Activated CD4-positive, alpha-beta T cell treated with anti-CD3 and anti-CD28 coated beads for 24 hours (primary cell): ENCODE data around the gene ASPHD2.
A peak's percentile ranks its signal among the peaks of the same experiment; 100 is the strongest.
"Not testable (repeated sequence)": the region's sequence is repeated elsewhere in the genome, so short reads cannot be mapped to it uniquely, and the experiment has no call there.

ENCODE experiments used
- DNase-seq, 2 donors: peaks; one replicate each; pipeline ENCODE4 v3.0.0-alpha.2; 2020; ENCODE audit warnings: low read depth in 2 of 2

ASPHD2 gene, protein sequence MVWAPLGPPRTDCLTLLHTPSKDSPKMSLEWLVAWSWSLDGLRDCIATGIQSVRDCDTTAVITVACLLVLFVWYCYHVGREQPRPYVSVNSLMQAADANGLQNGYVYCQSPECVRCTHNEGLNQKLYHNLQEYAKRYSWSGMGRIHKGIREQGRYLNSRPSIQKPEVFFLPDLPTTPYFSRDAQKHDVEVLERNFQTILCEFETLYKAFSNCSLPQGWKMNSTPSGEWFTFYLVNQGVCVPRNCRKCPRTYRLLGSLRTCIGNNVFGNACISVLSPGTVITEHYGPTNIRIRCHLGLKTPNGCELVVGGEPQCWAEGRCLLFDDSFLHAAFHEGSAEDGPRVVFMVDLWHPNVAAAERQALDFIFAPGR

DNA sequence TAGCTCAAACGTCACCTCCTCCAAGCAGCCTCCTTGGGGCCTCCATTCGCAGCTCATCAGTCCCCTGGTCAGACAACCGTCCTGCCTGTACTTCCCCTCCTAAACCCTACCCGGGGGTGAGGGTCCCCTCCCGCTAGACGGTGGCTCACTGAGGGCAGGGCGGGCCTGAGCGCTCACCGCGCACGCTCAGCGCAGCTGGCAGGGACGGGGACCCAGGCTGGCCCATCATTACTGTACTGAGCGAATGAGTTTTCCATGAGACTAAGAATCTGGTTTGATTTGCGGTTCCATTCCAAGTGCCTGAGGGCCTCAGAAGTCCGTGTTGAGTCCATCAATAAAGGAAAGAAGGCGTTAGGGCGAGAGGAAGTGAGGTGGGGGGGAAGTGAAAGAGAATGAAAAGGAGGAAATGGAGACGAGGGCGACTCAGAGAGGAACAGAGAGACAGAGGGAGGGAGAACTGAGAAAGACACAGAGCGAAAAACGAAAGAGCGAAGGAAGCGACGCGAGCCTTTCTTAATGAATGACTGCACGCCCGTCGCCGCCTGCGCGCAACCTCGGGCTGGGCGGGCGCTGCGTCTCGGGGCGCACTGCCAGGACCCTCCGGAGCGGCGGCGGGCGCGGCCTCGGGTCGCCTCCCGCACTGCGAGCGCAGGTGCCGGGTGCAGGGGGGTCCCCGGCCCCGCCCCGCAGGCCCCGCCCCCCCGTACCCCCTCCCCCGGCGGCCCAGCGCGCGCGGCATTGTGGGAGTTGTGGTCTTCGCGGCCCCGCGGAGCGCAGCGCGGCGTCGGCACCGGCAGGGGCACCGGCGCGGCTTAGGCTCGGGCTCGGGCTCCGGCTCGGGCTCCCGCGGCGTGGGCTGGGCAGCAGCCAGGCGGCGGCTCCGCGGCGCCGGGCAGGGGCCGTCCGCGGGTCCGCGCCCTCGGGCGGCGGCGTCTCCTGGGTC is at the start of gene ASPHD2:
ASPHD2 (plus strand) TSS at position 746 of the 943 bp plus-strand sequence. CDS start 4,356 bp downstream, outside the sequence.
- DNase-seq = peak; percentile 54 to 62

DNA sequence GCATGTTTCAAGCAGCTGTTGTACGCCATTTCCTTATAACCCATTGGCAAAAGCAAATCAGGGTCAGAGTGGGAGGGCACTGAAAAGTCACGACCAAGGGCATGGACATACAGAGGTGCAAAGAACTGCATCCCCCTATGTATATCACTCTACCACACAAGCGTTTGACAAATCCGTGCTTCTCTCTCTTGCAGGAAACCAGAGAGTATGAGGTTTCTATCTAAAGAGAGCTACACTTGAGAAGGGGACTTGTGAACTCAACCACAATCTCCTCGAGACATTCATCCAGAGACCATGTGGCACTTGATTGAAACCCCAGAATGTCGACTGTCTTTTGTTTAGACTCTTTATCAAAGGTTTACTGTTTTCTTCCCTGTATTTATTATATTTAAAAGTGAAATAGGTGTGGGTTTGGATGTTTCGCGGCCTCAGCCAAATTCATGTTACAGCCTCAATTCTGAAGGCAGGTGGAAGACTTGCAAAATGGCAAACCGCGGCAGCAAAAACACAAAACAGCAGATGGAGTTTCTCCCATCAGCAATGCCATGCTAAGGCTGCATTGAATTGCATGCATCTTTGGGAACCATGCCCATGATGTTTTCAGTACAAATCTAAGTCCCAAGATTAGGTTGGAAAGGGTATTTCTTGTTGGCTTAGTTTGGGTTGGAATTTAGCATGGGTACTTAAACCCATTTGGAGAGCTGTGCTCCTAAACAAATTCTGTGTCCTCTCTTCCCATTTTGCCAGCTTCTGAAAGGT is 48.8 kb upstream of the ASPHD2 start:
- DNase-seq = no peak

DNA sequence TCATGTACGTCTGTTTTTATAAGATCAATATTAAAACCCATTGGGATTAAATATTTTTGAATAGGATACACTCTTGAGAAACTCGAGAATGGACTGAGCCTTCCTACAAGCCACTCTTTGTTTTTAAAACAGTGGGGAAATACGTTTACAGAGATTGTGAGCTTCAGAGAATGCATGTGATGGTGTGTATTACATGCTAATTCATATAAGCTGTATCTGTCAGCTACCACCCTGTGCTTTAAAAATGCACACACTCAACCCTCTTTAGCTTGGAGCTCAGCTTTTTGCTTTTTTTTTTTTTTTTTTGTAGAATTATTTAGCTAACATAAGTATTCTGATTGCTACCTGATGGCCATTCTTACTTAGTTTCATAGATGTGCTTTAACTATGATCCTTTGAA is 46.3 kb upstream of the ASPHD2 start:
- no peak for DNase-seq

DNA sequence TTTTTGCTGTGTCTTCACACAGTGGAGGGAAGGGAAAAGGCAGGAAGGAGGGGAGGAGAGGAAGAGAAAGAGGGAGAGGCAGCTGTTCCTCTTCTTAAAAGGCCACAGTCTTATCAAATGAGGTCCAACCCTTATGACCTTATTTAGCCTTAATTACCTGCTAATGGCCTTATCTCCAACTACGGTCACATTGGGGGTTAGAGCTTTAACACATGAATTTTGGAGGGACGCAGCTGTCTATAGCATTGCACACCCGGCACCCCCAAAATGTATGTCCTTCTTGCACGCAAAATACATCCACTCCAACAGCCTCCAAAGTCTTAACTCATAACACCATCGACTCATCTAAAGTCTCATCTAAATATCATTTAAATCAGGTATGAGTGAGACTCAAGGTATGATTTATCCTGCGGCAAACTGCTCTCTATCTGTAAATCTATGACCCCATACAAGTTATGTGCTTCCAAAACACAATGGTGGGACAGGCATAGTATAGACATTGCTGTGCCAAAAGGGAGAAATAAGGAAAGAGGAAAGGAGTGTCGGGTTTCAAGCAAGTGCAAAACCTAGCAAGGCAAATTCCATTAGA is 45.0 kb upstream of the ASPHD2 start:
- no peak for DNase-seq

DNA sequence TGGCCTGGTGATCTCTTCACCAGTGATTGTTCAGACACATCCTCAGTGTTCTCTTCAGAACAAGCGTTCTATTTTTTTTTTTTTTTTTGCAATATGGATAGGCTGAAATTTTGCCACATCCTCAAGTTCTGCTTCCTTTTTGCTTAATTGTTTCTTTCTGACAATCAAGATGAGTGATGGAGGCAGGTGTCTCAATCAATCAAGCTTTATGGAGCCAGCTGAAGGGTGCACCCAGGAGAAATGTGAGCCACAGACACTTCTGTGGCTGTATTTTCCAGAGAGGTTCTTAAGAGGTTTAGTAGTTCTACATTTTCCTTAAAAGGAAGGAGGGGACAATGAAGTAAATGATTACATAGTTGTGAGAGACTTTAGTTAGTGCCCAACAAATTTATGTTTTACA is 43.9 kb upstream of the ASPHD2 start:
- DNase-seq = no peak

DNA sequence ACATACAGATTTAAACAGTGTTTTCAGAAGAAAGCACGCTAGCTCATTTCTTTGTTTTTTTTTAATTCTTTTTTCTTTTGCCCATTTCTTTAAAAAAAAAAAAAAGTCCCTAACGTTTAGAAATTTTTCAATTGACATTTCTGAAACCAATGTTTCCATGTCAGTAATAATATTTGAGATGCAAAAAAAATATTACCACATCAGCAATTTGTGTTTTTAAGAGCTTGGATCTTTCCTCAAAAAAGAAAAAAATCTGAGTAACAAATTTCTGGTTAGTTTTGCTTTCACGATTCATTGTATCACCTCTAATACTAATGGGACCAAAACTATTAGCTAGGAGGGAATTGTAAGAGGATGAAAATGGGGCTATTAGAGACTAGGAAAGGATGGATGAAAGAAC is 39.9 kb upstream of the ASPHD2 start:
- DNase-seq = no peak

DNA sequence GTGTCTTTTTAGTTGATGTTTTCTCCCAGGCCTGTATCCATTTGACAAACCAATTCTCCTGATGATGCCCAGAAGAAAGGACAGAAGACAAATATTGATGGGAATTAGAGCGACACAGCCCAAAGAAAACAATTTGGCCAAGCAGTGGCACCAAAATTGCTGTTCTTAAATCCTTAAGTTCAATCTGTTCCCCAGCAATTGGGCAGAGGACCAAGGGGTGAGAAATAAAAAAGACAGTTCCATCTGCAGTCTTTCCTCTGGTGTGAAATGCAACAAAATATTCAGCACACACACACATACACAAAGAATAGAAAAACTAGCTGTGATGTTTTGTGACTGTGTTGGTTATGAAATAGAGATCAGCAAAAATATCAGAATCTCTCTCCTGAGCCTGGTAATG is 38.0 kb upstream of the ASPHD2 start:
- no peak for DNase-seq

DNA sequence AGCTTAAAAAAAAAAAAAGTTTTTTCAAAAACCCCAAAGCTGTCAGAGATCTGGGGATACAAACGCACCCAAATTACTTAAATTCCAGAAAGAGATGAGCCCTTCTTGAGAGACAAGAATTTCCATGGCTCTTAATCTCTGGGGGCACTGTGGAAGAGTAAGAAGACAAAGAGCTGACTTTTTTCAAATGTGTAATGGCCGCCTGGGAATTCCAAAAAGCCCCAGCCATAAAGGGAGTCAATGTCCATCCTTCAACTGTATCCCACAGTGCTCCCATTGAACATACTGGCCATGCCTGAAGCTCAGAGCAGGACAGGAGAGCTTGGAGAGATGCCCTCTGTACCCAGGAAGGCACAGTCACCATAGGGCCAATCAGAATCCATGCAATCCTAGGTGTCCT is 37.4 kb upstream of the ASPHD2 start:
- no peak for DNase-seq

DNA sequence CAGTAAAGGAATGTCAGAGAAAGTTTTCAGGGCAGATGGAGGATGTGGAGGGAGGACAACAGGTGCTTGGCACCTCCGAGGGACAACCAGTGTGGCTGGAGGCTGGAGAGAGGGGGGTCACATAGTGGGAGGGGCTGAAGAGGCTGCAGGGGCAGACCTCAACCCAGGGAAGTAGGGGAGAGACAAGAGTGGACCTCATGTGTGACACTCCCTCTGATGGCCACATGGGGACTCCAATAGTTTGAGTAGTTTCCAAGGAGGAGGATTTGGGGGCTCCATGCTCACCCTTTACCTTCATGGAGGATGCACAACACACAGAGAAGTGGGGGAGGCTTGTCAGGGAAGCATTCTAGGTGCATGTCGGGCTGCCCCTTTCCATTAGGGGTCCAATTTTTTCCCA is 35.1 kb upstream of the ASPHD2 start:
- no peak for DNase-seq

DNA sequence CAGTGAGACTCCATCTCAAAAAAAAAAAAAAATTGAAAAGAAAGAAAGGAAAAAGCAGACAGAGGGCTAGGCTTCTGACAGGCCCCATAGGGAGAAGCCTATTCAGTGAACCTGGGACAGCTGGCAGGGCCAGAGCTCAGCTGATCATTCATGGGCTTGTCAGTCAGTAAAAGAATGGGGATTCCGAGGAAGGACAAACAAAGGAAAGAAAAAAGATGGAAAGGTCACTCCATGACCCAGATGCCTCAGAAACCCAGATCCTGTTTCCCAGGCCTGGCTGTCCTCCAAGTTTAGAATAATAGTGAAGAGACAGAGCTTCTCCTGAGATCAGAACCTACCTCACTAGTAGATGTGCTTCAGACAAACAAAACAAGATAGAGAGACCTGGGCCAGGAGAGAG is 34.3 kb upstream of the ASPHD2 start:
- DNase-seq = no peak

DNA sequence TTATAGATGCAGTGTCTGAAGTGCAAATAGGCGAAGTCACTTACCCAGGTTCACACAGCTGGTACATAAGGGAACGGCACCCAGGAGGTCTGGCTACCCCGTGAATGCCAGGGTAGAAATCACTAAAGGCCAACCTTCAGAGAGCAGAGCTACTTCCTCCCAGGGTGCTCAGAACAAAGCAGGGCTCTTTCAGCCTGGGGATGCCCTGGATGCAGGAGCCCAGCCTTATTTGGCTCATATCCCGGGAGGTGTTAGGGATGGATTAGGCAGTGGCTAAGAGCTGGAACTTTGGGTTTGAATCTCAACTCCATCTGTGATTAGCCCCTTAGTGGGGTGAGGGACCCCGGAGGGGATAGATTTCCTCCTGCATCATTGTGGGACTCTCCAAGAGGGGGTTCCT is 33.1 kb upstream of the ASPHD2 start:
- DNase-seq = no peak

DNA sequence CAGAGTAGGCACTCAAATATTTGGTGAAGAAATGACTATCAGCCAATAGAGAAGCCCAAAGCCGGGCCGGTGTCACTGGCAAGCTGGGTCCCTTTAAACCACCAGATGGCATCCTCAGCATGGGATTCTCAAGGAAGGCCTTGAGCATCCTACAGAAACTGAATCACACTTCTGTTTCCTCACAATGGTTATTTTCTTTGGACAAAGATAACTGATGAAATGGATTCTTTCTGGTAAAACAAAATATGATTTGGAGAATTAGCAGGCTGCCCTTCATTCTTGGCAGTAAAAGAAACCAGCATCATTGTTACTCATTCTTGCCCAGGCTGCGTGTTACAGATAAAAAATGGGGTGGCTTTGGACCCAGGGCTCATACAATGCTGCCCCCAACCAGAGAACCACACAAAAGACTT is 30.3 kb upstream of the ASPHD2 start:
- DNase-seq = peak; percentile 11 to 27

DNA sequence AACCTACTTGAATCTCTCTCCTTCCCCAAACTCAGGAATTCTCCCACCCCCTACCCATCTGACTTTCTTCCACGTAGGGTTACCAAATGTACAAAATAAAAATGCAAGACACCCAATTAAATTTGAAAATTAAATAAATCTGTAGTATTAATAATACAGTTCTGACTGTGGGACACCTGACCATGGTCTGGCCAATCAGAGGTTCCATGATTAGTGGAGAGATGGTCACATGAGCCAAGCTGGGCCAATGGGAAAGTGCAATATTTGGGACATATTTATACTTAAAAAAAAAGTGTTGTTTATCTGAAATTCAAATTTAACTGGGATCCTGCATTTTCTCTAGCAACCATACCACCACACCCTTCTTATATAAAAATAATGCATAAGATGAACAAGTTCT is 29.8 kb upstream of the ASPHD2 start:
- no peak for DNase-seq

DNA sequence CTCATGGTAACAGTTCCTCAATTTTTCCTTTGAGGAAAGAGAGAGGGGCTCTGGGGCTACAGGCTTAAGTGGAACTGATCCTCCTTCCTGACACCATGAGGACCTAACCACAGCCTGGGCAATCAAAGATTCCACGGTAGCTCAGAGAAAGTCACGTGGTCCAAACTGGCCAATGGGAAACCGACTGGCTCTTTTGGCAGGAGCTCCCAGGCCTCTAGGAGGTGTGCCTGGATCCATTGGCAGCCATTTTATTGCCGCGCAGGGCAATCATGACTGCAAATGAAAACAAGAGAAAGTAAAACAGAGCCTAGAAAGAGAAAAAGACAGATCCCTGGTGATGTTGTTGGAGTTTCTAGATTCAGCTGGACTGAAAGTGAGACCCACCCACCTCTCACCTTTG is 27.3 kb upstream of the ASPHD2 start:
- no peak for DNase-seq

DNA sequence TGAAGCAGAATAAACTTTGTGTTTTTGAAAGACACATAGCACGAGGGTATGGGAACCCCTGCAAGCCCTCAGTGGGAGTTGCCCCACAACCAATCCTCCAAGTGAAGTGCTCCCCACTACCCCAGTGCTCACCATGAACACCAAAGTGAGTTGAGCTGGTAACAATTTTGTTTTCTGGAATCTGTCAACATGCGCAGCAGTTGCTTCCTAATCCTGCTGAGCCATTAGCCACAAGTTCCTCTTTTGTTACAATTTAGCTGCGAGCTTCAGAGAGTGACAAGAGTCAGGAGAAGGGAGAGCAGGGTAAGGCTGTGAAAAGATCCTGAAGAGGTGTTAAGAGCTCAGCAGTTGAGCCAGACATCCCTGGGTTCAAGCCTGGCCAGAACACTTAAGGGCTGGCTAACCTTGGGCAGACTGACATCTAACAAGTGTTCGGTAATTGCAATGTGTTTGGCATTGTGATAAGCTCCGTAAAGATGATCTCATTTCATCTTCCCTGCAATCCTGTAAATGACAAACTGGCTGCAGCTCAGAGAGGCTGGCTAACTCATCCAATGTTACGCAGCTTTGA is 24.1 kb upstream of the ASPHD2 start:
- no peak for DNase-seq

DNA sequence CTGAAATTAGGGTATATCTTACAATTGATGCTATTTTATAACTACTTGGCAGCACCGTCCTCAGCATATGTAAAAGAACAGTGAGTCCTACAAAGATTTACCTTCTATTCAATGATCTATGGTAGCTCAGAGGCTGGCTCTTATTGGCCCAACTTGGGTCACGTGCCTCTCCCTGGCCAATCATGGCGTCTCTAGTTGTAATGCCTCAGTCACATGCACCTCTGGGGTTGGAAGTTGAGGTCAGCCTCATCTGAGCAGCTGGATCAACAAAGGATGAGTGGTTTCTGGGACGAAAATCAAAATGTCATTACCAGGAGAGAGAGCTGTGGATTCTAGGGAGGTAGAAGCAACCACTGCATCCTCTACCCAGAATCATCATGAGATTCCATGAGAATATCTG is 22.9 kb upstream of the ASPHD2 start:
- no peak for DNase-seq

DNA sequence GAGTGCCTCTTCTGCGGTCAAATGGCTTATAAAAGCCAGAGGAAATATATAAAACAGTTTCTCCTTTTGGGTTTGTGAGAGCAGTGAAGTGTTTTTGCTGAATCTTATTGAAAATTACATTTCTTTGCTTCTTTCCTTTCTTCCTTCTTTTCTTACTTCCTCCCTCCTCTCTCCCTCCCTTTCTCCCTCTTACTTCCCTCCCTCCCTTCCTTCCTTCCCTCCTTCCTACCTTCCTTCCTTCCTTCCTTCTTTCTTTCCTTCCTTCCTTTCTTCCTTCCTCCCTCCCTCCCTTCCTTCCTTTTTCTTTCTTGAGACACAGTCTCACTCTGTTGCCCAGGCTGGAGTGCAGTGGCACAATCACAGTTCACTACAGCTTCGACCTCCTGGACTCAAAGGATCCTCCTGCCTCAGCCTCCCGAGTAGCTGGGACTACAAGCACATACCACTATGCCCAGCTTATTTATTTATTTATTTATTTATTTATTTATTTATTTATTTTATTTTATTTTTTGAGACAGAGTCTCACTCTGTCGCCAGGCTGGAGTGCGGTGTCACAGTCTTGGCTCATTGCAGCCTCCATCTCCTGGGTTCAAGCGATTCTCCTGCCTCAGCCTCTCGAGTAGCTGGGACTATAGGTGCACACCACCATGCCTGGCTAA is 20.4 kb upstream of the ASPHD2 start:
- not testable (repeated sequence) for DNase-seq

DNA sequence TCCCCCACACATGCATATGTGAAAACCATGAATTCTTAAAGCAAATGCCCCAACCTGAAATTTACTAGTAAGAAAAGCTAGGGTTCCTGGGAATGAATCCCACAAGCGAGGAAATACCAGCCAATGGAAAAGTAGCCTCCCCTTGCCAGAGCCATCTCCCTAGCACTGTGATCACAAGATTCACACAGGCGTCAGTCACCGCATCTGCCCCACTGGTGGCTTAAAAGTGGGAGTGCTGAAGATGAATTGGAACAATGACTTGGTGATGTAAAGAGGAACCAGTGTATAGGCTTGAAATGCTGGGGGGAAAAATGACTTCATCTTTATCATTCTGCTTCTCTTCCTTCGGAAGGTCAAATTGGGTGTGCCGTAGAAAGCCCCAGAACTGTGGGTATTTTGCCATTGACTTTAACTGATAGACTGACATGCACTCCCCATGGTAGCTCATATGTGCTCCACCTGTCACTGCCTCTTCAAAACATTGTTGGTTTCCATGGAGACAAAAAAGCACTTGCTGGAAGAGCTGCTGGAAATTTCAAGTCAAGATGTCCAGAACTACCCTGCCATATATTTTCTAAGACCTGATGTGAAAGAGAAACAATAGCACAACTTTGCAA is 19.2 kb upstream of the ASPHD2 start:
- no peak for DNase-seq

DNA sequence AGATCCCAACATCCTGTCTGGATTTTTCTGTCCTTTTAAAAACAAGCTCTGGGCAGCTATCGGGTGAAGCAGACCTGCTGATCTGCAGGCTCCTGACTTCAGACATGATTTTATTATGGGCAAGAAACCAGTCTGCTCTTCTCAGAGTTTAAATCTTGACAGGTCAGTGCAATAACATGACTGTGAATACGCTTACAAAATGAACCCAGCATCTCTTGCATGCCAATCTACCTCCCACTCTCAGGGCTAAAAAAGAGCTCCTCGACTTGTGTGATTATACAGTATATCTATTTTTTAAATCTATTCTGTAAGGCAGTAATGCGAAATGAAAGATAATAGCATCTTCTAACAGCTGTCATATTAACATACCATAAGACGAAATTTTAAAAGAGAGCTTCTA is 18.7 kb upstream of the ASPHD2 start:
- DNase-seq = no peak

DNA sequence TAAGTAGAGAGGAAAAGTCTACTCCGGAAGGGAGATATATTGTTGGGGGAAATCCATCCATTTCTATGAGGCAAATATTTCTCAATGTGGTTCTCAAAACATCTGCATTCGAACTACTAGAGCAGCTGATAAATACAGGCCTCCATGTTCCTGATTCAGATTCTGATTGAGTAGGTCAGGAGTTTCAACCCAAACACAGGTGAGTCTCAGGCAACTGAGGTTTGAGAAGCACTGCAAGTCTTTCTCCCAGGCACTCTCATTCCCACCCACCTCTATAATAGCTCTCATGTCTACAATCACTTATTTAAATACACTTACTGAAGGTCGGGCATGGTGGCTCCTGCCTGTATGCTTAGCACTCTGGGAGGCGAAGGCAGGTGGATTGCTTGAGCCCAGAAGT is 14.7 kb upstream of the ASPHD2 start:
- no peak for DNase-seq
